SH-SY5Y (cell line): ENCODE data around the gene PHTF2.

ENCODE experiments used
- GATA2 ChIP-seq: IDR thresholded peaks from 2 replicates; pipeline ENCODE4 v1.6.1; 2011; ENCODE audit warnings: mild to moderate bottlenecking, low read depth, low read length
- GATA3 ChIP-seq: IDR thresholded peaks from 2 replicates; pipeline ENCODE4 v1.6.1; 2011; ENCODE audit warnings: low read depth, mild to moderate bottlenecking, low read length, moderate library complexity

GRCh38 chr7:77993838-77994237 lies 195.3 kb downstream of the PHTF2 start:
- TF ChIP-seq GATA2 (no peak), GATA3 (no peak)
